ENCODE measurements around the gene CDH26.

CDH26 gene

DNA sequence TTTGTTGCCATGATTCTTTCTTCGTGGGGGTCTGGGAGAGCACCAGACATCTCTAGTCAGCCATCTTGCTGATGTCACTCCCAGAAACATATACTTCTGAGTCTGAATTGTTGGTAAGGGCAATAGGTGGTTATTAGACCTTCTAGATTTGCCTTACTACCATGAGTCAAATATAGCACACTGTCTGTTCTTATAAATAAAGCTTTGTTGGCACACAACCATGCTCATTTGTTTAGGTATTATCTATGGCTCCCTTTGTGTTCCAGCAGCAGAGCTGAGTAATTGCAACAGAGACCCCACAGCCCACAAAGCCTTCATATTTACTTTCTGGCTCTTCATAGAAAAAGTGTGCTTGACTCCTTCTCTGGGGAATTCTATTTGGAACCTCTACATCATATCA is 62.9 kb downstream of the CDH26 start:
- DNase-seq = no peak

DNA sequence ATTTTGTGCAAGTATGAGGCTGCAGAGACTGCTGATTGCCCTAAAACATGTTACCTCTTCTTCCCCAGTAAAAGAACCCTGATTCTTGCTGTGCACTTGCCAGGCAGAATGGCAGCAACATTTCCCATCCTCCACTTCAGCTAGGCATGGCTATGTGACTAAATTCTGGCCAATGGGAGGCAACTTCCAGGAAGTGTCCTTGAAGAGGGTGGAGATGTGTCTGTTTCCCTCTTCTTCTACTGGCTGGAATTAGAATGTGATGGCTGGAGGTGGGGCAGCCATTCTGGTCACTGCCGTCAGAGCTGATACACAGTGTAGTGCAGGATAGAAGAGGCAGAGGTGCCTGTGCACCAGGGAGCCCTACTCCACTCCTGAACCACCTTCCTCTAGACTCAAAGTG is 64.6 kb downstream of the CDH26 start:
- no peak for DNase-seq

DNA sequence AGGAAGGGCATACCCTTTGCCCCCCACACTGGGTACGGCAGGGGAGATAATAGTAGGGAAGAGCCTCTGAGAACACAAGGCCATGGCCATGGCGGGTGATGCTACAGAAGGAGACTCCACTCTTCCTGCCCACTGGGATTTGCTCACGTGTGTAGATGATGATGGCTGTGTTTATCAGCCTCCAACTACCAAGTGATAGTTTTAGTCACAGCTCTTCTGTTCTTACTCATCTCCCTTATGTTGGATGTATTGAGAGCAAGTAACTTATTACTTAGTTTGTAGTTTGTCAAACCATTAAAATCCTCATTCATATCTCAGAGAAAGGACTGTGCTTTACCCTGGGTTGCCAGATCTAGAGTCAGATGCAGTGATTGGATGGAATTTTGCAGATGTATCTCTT is 66.0 kb downstream of the CDH26 start:
- DNase-seq = no peak

DNA sequence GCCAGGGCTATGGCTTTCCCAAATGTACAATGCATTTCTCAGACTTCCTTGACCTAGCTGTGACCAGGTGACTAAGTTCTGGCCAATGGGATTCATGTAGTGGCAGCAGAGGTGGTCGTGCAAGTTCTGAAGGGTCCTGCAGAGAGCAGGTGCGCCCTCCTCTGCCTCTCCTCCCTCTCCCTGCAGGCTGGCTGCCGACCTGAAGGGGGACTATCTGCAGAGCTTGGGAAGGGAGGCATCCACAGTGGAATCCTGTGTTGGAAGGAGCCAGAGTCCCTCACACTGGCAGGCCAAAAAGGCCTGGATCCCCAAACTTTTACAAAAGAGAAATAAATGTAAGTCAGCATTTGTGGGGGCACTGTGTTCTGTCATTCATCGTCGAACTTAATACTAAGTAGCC is 66.6 kb downstream of the CDH26 start:
- DNase-seq = no peak

DNA sequence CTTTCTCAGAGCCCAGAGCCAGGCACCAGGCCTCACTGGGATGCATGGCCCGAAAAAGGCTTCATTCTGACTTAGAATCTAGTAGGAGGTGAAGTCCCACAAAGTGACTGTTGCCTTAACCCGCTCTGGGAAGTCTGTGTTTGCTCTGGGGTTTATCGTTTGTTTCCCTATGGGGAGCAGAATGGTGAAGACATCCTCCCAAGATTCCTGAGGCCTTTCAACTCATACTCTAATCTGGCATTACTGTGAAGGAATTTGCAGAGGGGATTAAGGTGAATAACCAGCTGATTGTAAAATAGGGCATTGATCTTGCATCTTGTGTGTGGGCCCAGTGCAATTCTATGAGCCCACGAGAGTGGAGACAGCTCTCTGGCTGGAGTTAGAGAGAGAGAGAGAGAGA is 67.8 kb downstream of the CDH26 start:
- DNase-seq = no peak

DNA sequence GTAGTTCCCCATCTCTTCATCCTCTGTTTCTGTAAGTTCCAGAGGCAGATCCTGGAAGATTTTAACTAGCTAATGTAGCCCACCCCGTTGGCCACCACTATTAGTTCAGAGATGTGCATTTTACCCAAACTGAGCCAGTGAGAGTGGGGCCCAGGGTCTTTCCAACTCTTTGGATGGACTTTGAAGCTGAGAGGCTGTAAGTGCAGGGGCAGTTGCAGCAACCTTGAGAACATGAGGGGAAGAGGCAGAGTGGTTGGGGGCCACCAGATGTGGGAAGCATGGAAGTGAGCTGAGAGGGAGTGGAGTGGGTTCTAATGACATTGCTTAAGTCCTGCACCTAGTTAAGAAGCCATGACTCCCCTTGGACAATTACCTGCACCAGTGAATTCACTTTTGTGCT is 72.2 kb downstream of the CDH26 start:
- DNase-seq = no peak

DNA sequence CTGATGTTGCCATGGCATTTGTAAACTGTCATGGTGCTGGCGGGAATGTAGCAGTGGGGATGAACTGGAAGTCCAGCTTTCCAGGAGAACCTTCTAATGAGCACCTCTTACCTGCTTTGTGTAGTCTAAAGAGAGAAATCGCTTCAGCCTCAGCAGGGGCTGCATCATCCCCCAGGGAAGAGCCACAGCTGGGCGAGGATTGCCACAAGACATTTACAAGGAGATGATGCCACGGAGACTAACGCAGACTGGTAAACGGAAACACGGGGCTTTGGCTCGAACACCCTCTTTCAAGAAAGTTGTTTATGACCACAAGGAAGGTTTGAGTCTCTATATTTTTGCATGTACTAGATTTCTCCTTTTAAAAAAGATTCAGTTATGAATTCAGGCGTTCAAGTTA is 72.9 kb downstream of the CDH26 start:
- DNase-seq = no peak

DNA sequence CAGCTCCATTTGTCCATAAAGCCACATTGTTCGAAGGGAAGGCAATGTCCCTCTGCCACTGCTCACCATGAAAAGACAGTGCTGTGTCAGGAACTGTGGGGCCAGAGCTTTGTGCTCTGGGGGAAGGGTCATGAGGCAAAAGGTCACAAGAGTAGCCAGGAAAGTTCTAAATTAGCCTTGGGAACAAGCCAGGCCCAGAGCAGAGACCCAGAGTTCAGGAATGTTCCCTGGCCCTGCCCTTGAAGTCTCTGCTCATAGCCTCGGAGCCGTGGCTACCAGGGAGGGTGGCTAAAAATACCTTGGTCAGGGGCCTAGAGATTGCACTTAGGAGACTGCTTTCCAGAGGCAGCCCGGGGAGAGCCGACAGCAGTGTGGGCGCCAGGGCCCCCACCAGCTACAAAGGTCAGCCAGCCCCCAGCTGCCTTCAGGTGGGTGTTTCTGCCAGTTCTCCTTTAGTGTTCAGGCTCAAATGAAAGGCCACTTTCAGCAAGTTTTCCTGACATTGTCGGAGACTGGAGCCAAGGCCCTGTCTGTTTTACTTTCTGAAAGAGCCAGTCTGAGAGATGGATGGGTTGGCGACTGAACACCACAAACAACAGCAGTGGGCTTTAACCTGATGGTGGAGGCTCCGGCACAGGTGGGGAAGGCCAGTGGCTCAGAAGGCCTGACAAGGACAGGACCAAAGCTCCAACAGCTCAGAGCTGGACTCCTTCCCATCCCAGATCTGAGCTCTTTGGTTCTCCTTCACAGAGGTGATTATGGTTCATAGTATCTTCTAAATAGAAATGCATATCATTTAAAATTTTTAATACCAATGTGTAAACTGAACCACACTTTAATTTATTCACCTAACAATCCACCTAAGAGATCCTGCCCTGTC is 76.2 kb downstream of the CDH26 start:
- no peak for DNase-seq

DNA sequence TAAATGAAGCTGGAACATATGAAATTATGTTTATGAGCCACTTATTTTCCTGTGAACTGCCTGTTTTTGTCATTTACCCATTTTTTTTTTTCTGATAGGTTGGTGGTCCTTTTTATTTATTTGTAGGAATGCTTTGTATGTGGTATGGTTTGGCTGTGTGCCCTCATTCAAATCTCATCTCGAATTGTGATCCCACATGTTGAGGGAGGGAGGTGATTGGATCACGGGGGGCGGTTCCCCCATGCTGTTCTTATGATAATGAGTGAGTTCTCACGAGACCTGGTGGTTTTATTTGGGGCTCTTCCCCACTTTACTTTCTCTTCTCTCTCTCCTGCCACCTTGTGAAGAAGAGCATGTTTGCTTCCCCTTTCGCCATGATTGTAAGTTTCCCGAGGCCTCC is 77.3 kb downstream of the CDH26 start:
- DNase-seq = no peak

DNA sequence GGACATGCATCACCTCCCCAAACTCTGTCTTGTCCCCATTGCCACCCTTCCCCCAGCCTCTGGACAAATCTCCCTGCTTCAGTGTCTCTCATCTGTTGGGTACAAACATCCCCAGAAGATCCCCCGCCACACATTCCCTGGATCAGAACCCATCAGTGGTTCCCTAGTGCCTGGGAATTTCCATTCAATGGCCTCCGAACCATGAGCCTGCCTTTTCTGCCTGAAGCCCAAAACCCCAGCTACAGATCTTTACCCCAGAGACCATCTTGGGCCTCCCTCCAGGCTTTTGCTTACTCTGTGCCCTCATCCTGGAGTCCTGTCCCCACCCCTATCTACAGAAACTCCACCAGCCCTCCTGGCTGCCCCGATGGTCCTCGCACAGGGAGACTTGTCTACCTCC is 78.1 kb downstream of the CDH26 start:
- DNase-seq = no peak

DNA sequence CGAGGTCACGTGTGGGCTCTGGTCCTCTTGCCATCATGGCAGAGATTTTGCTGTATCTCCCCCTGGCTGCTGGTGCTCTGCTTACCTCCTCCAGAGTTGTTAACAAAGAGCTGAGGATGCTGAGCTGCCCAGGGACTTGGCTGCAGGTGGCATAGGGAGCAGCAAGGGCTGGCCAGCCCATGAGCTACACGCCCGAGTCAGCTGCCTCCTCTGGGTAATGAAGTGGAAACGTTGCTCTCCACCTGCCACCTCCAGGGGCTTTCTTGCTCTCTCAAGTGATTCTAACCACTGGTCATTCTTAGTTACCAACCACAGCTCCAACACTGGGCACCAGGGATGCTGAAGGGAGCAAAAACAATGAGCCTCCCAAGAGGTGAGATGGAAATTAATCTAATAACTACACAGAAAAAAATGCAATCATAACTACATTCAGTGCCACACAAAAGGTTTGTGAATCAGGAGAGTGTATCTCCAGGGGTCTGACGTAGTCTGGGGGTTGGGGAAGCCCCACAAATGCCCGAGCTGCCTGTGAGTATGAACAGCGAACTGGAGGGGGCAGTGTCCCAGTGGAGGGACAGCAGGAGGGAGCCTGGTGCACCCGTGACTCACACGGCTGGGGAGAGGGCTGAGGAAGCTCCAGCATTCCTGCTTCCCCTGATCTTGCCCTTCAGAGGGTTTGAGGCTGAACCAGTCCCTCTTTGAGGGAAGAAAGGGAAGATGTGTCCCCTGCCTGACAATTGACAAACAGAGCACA is 78.7 kb downstream of the CDH26 start:
- DNase-seq = no peak

DNA sequence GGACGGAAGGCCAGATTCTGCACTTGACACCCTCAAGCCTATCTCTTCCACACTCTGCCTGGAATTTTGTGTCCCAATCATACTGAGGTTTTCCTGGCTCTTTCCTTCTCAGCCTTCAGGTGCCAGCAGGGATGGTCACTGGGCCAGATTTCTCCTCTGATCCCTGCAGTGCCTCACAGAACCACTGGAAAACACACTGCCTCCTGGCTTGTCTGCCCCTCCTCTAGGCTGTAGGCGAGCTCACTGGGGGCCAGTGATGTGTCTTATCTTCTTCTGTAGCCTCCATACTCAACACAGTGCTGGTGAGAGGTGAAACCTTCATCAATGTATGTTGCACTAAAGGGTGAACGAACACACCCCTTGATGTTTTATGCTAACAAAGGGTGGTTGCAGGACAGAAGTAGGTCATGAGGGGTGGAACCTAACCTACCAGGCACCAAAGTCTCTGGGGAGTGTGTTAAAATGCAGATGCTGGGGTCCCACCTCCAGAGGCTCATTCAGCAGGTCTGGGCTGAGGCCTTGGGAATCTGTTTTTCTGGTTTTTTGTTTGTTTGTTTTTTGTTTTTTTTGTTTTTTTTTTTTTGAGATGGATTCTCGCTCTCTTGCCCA is 80.3 kb downstream of the CDH26 start:
- DNase-seq = no peak

DNA sequence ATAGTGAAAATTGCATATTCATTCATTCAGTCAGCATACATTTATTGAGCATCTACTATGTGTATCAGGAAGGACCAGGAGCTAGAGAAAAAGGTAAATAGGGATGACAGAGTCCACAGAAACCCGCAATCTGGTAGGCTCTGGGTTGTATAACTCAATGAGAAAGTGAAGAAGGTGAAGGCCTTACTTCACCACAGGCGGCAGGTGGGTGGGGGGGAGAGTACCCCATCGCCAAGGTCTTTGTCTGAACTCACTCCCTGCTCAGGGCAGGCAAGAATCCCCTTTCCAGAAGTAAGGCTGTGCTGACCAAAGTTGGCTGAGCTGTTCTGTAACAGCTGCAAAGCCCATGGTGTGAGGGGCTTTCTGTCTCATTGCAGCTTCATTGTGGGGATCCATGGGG is 81.3 kb downstream of the CDH26 start:
- DNase-seq = no peak

DNA sequence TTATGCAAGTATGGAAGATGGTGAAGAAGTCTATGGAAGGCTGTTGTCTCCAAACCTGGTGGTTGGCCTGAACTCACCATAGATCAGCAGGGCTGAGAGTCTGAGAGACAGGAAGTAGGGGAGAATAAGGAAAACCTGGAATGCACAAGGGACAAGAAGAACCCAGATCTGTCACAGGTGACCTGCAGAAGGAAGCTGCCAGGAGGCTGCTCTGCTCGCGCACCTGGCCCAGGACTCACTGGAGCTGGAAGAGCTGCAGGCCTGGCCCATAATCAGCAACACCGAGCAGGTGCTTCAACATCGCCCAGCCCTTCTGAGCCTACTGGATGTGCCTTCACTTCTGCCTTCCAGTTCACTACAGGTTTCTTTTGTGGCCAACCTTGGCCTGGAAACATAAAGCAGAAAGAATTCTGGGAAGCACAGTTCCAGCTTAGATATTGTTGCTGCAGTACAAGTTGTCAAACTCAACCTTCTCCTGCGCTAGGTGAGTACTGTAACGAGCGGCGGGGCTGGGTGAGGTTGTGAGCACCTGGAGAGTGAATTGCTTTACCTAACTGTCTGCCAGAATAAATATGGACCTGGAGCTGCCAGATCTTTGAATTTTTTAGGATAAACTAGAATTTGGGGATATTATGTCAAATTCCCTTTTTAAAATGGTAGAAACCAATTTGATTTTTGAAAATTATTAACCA is 82.4 kb downstream of the CDH26 start:
- no peak for DNase-seq

DNA sequence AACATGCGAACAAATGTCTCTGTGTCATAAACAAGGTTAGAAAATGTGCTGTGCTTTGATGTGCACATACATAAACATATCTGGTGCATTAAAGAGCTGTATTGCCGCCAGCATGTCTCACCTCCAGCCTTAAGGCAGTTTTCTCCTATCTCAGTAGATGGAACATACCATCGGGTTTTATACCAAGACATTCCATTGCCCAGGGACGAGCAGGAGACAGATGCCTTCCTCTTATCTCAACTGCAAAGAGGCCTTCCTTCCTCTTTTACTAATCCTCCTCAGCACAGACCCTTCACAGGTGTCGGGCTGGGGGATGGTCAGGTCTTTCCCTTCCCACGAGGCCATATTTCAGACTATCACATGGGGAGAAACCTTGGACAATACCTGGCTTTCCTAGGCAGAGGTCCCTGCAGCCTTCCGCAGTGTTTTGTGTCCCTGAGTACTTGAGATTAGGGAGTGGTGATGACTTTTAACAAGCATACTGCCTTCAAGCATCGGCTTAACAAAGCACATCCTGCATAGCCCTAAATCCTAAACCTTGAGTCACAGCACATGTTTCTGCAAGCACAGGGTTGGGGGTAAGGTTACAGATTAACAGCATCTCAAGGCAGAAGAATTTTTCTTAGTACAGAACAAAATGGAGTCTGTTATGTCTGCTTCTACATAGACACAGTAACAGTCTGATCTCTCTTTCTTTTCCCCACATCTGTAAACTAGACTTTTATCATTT is 83.4 kb downstream of the CDH26 start:
- peak; percentile 14 for DNase-seq

DNA sequence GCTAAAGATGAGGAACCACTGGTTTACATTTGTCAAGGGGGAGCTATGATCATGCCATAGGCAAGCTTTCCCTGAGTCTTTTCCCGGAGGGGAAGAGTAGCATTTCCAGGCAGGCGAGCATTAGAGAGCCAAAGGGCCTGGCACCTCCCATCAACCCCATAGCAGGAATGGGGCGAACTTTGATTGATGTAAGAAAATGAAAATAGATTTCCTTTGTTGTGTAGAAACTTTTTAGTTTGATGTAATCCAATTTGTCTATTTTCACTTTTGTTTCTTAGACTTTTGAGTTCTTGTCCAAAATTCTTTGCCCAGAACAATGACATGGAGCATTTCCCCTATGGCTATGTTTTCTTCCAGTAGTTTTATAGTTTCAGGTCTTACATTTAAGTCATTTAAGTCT is 85.2 kb downstream of the CDH26 start:
- DNase-seq = no peak

DNA sequence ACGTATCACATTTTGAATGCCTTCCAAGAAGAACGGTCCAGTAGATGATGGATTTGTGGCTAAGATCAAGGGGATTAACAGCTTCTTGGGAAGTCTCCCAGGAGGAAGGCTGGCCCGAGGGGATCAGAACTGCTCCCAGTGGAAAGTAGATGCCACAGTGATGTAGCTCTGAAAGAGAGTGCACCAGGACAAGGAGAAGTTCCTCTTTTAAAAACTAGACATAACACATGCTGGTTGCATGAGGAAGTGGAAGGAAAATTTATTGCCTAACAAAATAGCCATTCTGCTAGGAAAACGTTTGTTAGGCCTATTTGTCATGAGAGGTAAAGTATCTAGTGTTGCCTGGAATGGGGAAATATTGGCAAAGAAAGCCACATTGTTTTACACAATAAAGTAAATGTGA is 87.8 kb downstream of the CDH26 start:
- DNase-seq = peak; percentile 69

DNA sequence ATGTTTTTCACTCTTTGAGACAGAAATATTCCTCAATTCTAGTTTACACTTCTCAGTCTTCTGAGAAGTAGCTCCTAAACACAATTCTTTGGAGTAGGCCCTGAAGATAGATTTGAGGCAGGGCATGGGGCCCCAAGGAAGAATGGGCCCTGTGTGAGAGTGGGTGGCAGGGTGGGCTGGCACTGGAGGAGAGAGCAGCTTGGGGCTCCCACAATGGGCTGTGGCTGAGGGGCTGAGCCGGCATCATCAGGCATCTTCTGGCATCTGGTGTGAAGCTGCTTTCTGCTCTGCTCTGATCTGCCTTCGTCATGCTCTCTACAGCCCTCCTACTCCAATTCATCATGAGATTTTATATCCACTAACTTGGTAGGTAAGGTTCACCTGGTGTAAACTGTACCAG is 88.2 kb downstream of the CDH26 start:
- DNase-seq = no peak

DNA sequence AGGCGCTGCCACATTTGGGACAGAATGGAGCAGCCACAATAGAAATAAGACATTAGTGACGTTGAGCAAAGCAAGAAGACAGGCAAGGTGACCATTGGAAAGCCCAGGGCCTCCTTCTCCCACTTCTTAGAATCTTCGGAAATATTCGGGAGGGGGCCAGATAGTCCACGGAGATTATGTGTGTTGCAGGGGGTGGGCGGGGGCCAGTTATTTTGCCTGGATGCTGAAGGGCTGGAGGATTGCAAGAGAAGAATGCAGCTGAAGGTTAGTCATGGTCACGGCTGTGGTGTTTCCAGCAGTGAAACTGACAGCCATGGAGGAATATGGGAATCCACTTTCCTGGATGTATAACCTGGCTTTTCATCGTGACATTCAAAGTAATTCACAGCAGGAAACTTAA is 88.6 kb downstream of the CDH26 start:
- DNase-seq = no peak

DNA sequence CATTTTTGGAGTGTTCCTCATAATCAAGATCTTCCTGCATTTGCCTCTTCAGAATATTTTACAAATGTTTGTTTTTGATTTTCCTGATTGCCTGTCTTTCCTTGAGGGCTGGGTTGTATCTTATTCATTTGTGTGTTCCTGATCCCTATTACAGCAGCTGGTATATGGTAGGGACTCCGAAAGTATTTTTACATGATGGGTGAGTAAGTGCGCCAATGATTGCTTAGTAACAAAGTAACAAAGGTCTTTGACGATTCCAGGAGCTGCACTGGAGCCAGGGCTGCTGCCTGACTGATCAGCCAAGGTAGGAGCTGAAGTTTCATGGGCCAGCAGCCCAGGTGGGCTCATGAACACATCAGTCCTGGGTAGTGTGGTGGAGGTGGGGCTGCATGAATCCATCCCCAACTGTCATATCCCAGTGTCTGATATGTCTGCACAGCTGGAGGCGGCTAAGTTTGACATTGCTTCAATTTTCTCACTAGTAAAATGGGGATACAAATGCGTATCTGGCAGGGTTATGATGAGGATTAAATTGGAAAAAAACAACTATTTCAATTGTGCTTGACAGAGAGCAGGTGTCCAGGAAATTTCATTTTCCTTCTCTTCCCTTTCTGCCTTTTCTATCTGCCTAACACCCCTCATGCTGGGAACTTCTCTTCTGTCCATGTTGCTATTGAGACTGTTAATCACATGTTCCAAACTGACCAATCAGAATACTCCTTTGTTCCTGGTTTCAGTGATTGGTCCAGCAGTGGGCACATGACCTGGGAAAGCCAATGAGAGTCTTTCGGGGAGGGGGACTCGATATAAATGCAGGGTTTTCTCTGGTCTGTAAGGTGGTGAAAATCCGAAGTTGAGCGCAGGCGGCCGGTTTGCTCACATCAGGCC is 90.7 kb downstream of the CDH26 start:
- no peak for DNase-seq

DNA sequence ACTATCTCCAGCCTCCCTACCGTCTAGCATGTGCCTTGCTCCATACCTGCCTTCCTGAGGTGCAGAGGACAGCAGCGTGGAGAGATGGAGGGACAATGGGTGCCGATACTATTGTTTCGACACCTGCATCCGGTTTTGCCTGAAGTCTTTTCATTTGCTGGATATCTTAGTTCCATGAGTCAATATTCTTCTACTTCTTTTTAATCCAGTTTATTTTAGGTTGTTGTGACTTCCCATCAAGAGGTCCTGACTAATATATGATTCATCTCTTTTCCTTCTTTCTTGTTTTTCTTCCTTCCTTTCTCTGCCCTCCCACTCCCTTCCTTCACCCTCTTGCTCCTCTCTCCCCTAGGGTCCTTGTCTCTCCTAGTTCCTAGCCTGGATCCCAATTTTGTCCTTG is 91.4 kb downstream of the CDH26 start:
- DNase-seq = no peak

Data from GDM1 (cell line).